ENCODE data around the gene CRK.
"Not testable (repeated sequence)": the region's sequence is repeated elsewhere in the genome, so short reads cannot be mapped to it uniquely, and the experiment has no call there.

The CRK gene

DNA sequence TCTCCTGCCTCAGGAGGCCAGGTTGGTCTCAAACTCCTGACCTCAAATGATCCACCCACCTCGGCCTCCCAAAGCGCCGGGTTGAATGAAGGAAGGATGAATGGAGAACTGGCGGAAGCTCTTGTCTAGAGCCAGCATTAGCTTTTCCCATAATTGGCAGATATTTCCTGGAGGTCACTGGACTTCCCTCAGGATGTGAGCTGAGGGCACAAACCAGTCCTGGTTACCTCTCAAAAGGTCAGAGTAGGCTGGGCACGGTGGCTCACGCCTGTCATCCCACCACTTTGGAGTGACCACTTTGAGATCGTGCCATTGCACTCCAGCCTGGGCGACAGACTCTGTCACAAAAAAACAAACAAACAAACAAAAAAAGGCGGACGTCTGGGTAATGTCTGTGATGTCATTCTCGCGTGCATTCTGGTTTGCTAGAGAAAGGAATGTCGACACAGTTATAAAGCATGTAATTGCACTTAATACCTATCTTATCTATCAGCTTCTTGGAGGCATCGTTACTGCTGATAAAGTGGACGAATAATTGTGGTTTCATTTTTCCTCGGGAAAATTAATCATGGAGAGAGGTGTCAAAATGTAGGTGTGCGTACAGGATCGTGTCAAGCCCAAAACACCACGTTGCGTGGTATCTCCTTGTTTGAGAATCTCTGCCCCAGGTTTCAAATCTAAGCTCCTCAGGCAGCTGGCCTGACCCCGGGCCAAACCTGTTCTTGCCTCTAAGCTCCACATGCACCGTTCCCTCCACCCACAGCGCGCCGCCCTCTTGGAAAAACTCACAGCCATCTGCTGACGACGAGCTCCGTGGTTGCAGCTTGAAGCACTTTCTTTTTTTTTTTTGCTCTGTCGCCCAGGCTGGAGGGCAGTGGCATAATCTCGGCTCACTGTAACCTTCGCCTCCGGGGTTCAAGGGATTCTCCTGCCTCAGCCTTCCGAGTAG lies 6.4 kb upstream of the CRK start:
- no peak for DNase-seq

DNA sequence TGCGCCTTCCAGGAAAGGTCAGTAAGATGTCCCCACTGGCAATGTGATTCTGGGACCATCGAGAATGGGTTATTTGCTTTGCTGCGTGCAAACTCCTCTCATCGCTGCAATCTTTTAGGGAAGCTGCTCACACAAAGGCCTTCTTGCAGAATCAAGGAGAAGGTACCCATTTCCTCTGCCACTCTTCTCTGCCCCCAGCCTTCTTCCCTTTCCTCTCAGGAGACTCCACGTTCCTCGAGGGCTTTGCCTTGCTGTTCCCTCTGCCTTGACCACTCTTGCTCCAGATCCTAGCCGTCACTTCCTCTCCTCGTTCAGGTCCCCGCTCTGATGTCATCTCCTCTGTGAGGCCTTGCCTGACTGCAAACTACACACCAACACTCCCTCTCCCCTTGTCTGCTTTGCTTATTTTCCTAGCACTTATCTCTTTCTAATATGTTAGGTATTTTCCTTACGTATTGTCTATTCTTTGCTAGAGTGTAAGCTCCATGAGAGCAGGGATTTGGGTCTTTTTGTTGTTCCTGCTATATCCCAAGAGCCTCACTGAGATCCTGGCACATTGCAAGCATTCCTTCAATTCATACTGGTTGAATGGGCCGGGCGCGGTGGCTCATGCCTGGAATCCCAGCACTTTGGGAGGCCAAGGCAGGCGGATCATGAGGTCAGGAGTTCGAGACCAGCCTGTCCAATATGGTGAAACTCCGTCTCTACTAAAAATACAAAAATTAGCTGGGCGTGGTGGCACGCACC lies 5.3 kb upstream of the CRK start:
- DNase-seq: no peak

DNA sequence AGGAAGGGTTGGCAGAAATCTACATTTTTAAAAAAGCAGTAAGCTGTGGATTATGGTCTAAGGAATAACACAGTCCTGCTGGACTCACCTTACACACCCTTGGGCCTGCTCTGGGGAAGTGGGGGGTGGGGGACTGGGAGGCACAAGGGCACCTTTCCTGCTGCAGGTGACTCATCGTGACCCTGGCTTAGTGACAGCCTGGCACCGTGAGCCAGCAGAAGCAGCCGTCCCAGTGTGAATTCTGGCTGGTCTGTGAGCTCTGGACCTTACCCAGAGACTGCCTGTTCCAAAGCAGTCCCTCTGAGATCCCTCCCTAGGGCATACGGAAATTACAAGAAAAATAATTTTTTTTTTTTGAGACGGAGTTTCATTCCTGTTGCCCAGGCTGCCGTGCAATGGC lies 4.2 kb upstream of the CRK start:
- DNase-seq: no peak

DNA sequence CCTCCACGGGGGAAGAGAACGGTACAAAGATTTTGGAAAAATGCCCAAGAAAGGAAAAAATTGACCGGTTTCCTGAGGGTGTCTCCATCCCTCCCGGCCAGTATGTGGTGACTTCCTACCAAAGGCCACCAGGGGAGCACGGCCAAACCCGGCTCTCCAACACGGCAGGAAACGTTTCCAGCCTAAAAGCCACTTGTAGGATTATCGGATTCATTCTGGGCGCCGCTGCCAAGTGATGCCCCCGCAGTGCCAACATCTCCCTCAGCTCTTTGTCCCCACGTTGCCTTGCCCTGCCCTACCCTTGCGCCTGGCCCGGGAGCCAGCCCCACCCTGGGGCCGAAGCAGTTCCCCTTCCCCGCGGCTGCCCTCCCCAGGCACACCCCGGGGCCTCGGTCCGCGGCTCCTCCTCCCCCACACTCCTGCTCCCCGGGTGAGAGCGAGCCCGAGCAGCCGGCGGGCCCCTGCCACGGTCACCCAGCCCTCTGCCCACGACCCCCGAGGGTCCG lies 688 bp downstream of the CRK start:
- peak; percentile 60 for DNase-seq

DNA sequence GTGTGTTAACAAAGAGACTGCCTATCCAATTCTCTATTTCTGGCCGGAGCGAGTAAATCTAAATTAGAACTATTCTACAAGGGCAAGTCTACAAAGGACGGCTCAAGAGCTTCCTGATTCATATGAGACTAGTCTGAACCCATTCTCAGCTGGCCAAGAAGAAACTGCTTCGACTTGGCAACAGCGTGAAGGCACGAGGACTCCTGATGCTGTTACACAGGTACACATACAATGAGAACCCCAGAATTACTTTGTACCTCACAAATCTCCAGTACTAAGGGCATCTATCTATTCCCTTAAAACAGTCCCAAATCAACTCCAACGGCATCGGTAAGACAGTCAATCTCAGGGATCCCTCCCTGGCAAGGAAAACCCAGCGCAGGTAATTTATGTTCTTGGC lies 1.5 kb downstream of the CRK start:
- DNase-seq: no peak

DNA sequence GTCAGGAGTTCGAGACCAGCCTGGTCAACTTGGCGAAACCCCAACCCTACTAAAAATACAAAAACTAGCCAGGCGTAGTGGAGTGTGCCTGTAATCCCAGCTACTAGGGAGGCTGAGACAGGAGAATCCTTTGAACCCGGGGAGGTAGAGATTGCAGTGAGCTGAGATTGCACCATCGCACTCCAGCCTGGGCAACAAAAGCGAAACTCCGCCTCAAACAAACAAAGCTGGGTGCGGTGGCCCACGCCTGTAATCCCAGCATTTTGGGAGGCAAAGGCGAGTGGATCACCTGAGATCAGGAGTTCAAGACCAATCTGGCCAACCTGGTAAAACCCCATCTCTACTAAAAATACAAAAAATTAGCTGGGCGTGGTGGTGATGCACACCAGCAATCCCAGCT lies 2.3 kb downstream of the CRK start:
- not testable (repeated sequence) for DNase-seq

DNA sequence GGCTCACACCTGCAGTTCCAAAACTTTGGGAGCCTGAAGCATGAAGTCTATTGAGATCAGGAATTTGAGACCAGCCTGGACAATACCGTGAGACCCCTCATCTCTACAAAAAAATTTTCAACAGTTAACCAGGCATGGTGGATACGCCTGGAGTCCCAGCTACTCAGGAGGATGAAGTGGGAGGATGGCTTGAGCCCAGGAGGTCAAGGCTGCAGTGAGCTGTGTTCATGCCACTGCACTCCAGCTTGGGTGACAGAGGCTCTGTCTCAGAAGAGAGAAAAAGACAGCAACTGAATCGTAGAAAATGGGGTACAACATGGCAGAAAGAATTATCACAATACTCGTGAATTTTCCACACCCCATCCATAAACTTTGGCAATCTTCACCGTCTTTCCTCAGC lies 3.2 kb downstream of the CRK start:
- no peak for DNase-seq

DNA sequence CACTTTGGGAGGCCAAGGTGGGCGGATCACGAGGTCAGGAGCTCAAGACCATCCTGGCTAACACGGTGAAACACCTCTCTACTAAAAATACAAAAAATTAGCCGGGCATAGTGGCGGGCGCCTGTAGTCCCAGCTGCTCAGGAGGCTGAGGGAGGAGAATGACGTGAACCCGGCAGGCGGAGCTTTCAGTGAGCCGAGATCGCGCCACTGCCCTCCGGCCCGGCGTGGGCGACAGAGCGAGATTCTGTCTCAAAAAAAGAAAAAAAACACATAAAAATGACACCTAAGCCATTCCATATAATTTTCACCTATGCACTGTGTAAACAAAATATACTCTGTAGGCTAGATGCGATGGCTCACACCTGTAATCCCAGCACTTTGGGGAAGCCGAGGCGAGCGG lies 5.8 kb downstream of the CRK start:
- not testable (repeated sequence) for DNase-seq

DNA sequence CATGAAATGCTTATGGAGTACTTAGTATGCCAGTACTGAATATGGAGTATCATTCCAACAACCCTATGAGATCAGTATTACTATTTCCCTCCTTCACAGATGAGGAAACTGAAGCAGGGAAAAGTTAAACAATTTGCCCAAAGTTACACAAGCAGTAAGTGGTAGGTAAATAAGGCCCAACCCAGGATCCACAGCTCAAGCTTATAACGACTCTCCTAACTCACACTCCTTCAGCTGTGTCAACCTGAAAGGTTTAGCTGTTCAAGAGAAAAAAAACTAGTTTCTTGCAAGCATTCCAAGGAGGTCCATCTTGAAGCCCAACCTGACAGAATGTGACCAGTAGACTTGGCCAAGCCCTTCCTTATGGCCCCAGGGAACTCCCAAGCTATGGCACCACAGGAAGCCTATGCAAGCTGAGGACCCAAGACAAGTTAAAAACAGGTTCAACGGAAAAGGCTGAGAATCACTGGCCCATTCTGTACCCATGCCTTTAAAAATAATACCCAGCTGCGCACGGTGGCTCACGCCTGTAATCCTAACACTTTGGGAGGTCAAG lies 6.5 kb downstream of the CRK start:
- DNase-seq: no peak

DNA sequence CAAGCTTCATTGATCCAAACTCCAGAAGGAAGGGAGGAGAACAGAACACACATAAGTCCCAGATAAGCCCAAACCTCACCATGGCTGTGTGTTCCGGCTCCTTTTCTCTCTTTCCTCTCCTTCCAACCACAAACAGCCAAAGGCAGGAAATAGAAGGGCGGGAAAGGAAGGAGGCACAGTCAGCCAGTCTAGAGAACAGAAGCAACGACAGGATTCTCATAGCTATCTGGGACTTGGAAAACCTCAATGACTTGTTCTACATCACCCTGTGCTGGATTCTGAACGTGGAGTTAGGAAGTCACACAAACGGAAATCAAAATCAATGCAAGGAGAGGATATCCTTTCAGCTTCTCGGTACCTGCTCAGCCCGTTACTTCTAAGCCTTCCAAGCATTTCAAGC lies 9.0 kb downstream of the CRK start:
- DNase-seq: no peak

DNA sequence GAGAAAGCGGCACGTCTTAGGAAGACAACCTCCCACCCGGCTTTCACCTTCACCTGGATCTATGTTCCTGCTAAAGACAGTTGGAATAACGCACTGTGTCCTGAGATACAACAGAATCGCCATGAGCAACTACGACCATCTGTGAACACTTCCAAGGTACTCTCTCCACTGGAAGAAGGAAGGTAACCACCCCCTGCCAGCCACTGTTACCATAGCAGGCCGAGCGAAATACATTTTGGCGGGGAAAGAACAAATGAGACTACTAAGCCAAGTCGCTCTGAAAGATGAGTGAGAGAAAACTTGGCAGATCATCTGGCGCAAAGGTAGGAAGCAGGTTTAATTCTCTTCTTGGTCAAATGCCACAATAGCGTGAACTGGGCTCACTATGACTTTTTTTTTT lies 9.8 kb downstream of the CRK start:
- DNase-seq: no peak

DNA sequence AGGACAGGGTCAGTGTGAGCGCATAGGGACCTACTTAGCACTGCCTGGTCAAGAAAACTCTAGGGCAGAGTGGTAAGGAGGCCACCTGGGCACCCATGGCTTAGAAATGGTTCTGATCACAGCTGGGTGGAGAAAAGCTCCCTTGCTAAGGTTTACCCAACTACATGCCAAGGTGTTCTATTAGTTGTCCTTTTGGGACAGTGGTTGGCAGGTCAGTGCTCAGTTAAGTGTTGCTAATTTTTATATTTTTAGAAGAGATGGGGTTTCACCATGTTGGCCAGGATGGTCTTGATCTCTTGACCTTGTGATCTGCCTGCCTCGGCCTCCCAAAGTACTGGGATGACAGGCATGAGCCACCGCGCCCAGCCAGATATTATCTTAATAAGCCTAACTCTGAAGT lies 10.3 kb downstream of the CRK start:
- not testable (repeated sequence) for DNase-seq

DNA sequence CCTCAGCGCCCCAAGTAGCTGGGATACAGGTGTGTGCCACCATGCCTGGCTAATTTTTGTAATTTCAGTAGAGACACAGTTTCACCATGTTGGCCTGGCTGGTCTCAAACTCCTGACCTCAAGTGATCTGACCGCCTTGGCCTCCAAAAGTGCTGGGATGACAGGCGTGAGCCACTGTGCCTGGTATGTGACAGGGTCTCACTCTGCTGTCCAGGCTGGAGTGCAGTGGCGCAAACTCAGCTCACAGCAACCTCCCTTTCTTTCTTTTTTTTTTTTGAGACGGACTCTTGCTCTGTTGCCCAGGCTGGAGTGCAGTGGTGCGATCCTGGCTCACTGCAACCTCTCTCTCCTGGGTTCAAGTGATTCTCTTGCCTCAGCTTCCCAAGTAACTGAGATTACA lies 13.3 kb downstream of the CRK start:
- not testable (repeated sequence) for DNase-seq

DNA sequence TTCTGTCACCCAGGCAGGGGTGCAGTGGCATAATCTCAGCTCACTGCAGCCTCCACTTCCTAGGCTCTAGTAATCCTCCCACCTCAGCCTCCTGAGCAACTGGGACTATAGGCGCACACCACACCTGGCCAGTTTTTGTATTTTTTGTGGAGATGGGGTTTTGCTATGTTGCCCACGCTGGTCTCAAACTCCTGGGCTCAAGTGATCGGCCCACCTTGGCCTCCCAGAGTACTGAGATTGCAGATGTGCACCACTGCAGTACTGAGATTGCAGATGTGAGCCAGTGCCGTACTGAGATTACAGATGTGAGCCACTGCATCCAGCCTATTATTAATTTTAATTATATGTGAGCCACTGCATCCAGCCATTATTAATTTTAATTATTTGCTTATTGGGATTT lies 13.8 kb downstream of the CRK start:
- no peak for DNase-seq

DNA sequence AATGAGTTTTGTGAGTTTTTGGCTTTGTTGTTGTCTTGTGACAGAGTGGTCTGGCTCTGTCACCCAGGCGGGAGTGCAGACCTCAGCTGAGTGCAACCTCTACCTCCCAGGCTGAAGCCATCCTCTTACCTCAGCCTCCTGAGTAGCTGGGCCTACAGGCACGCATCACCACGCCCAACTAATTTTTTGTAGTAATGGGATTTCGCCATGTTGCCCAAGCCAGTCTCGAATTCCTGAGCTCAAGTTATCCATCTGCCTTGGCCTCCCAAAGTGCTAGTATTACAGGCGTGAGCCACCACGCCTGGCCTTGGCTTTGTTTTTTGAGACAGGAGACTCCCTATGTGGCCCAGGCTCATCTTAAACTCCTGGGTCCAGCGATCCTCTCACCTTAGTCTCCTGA lies 15.1 kb downstream of the CRK start:
- no peak for DNase-seq

DNA sequence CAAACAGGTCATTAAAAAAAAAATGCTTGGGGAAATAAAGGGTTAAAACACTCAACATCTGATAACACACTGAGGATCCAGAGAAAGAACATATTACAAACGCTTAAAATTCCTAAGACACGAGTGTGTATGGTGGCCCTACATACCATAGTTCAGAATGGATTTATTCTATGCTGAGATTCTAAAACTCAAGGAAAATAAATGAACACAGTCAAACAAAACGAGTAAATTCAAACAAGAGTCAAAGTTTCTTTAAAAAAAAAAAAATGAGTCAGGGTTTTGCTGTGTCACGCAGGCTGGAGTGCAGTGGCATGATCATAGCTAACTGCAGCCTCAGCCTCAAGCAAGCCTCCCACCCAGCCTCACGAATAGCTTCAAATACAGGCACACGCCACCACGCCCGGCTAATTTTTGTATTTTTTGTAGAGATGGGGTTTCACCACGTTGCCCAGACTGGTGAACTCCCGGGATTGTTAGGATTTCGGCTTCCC lies 17.4 kb downstream of the CRK start:
- DNase-seq: peak; percentile 72

DNA sequence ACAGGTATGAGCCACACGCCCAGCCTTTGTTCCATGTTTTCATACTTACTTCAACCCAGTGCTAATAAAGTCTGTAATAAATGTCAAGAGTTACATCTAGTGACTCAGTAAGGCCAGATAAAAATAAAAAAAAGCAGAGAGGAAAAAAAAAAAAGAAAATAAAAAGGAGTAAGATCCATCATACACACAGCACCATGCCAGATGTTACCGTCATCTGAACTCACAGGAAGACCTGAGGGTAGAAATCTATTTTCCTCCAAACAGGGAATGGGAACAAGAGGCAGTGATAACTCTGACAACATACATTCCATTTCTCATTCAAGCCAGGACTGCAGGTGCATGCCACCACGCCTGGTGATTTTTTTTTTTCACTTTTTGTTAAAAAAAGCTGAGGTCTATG lies 20.7 kb downstream of the CRK start:
- DNase-seq: no peak

DNA sequence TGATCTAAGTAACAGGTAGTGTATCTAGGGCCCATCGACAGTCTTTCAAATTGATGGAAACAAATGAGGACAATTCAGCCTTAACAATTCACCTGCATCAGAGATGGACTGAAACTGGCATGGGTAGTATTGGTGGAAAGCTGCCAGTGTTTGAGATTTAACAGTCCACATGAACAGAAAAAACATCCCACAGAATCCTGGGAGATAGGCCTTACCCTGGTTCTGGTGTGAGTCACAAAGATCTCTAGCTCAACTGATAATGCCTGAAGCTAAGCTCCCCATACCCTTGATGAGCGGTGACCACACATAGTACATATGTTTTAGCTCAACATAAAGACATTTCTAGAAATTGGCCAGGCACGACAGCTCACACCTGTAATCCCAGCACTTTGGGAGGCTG lies 21.9 kb downstream of the CRK start:
- DNase-seq: no peak

DNA sequence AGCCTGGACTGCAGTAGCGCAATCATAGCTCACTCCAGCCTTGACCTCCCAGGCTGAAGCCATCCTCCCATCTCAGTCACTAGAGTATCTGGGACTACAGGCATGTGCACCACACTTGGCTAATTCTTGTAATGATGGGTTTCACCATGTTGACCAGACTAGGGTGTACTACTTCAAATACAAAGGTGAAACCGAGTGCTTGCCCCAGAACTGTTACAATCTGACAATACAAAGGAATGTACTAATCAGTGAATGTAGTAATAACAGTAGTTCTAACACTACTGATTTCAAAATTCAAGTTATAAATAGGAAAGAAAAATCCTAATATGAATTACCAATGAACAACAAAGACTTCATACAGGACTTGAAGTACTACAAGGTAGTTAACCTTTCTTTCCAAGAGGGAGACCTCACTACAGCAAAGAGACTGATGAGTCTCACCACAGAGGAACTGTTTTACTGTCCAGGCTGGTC lies 24.4 kb downstream of the CRK start:
- no peak for DNase-seq

DNA sequence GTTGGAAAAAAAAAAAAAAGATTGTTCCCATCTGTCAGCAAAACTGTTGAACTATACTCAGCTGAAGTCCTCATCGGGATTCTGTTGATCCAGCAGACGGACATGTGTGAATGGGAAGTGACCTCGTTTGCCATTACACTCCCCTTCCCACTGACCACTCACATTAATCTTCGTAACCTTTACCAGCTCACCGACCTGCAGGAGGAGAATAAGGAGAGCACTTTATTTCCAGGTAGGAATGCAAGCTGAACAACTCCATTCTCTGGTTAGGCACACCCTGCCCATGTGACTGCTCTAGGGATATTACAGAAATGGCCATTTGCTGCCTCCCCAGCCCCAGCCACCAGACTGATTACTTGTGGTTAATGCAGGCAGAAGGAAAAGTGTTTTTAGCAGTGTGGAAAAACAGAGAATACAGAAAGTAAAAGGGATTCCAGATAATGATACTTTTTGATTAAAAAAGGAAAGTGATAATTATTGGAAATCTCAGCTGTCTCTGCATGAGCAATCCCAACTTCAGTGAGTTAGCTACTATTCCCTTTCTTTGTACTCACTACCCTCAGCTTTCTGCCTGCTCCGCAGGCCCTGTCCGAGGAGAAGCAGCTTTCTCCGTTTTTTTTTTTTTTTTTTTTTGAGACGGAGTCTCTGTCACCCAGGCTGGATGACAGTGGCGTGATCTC lies 32.4 kb downstream of the CRK start:
- no peak for DNase-seq

DNA sequence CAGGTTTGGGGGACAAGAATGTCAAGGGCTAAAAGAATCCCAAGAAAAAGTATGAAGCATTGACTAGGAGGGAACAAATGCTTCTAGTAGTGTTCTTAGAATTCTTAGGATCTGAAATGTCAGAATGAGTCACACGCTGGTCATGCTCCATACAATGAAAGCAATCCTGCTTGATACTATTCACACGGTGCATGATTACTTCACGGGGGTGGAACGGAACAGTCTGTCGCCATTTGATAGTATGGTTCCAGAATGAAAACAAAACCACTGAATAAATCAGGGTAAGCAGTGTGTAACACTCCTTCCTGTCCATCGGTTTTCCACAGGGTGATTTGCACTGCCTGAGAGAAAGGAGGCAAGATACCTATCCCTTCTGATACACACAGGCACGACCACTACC lies 33.1 kb downstream of the CRK start:
- DNase-seq: no peak

DNA sequence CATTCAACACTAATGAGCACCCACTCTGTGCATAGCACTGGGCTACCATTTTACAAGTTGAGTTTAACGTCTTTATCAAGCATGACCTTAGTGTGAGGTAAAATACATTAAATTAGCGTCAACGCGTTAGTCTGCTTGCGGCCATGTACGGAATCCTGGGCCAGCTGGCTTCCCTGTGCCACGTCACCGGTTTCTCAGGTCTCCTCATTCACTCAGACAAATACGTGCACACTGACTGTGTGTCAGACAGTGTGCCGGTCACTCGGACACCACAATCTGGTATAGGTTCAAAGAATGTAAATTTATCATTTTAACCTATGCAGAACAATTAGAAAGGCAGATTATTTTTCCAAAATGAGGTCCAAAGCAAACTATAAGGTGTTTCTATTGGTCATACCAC lies 34.6 kb downstream of the CRK start:
- DNase-seq: no peak

DNA sequence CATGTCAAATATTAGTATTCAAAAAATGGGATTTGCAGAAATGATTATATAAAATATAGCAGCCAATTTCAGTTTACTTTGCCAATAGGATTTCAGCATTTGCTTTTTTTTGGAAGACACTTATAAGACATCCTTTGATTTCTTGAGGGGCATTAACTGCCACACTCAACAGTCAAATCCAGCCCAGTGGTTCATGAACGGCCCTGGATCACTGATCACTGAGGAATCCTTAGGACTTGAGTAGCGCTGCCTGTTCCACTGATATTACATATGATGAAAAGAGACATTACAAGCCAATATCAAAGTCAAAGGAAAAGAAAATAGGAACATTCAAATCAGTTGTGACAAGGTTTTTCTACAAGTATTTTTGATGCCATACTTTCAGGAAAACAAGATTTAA lies 35.1 kb downstream of the CRK start:
- no peak for DNase-seq
